Stimulated activated CD8-positive, alpha-beta memory T cell treated with anti-CD3 and anti-CD28 coated beads, Interleukin-15, amount 100 ng/mL, for 48 hours (primary cell): ENCODE results near the gene GRIK3.
"Not testable (repeated sequence)": the region's sequence is repeated elsewhere in the genome, so short reads cannot be mapped to it uniquely, and the experiment has no call there.

Experiments used
- DNase-seq, 2 donors: peaks; one replicate each; pipeline ENCODE4 v3.0.0-alpha.2; 2020; ENCODE audit warnings: low read depth in 2 of 2

GRIK3 gene

DNA sequence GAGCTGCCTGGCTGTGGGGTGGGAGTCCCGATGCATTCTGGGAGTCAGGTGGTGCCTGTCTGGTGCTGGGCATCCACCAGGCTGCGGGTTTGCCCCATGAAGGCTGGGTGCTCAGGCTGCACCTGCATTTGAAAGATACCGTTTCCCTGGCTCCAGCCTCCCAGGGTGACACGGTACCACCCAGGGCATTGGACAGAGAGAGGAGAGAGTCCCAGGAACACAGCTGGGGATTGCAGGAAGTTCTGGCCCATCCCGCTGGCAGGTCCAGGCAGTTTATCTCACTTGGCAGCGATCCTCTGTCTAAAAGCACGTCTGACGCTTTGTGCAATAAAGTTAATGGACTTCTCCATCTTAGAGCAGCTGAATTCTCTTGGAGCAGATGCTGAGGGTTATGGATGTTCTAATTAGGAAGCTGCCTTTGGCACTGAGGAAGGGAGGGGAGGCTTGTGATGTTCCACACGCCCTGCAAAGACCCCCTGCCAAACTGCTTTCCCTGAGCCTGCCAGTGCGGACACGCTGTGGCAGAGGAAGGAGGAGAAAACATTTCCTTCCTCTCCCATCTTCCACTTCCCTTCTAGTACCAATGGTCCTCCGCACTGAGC lies 246.9 kb downstream of the GRIK3 start:
- no peak for DNase-seq

DNA sequence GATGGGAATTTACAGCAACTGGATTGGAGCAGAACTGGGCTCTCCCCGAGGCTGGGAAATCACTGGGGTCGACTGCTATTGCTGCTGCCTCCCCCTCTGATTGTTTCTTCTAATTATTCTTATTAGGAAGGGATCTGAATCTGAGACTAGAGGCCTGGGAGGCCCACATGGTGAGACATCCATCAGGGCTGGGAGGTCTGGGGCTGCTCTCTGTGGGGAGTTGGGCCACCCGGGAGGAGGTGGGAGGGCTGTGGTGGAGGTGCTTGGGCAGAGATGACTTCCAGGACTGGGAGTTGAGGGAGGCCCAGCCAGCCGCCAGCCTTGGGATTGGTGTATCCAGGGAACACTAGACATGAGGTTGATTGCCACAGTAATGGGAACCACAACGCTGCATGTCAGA lies 247.9 kb downstream of the GRIK3 start:
- DNase-seq: no peak

GRCh38 chr1:36784147-36784859 lies 250.0 kb downstream of the GRIK3 start:
- no peak for DNase-seq

DNA sequence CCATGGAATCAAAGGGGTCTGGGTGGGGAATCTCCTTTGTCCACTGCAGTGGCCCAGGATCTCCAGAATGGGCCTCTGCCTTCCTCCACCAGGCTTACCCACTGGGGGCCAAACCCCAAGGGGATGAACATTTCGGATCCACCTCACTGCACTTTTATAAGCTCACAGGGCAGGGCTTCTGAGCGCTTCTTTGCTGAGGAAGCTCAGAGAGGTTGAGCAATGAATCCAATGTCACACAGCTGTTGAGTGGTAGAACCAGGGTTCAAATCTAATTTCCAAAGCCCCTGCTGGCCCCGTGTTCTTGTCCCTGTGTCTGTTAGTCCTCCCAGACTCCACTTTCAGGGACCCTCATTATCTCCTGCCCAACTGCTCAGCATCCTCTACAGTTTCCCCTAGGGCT lies 250.8 kb downstream of the GRIK3 start:
- DNase-seq: no peak

GRCh38 chr1:36782785-36783184 lies 251.5 kb downstream of the GRIK3 start:
- DNase-seq: no peak

DNA sequence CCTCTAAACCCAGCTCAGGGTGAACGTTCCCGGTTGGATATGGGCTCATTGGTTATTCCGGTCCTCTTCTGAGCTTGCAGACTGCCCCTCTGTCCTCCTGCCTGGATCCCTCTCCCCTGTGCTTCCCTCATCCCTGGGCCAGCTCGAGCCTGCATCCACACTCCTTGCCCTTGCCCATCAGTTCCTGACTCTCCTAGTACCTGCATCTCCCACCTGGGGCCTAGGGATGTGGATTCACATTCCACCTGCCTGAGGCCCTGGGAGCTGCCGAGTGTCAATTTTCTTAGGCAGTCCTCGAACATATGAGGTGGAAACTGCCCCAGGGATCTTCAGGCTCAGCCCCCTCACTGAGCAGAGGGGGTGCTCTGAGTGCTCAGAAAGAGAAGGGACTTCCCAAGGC lies 252.2 kb downstream of the GRIK3 start:
- DNase-seq: no peak

DNA sequence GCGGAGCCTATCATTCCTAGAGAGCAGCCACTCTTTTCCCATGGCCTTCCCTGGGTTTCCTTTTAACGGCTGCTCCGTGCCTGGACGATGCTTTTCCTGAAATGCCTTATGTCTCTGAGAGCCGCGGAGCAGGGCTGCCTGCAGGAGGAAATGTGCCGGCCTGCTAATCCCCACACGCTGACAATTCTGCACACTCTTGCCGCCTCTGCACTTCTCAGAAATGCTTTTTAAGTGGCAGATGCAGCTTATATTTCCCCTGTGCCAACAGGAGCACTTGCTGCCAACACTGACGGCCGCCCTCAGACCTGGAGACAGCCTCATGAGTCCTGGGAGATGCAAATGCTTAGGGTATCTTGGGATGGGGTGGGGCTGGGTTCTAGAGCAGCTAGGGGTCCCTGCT lies 253.2 kb downstream of the GRIK3 start:
- DNase-seq: no peak

DNA sequence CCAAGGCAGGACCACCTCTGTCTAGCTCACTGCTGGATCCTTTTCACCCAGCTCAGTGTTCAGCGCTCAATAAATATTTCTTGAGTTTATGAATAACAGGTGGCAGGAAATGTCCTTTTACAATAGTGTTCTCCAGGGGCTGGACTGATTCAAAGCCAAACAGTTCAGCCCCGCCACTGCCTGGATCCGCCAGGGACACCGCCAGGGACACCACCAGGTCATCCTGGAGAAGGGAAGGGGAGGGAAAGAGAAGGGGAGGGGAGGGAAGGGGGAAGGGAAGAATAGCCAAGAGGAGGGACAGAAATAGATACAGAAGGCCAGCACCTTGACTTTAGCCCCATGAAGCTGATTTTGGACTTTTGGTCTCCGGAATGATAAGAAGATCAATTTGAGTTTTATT lies 255.6 kb downstream of the GRIK3 start:
- no peak for DNase-seq

GRCh38 chr1:36776948-36777831 lies 257.1 kb downstream of the GRIK3 start:
- no peak for DNase-seq

DNA sequence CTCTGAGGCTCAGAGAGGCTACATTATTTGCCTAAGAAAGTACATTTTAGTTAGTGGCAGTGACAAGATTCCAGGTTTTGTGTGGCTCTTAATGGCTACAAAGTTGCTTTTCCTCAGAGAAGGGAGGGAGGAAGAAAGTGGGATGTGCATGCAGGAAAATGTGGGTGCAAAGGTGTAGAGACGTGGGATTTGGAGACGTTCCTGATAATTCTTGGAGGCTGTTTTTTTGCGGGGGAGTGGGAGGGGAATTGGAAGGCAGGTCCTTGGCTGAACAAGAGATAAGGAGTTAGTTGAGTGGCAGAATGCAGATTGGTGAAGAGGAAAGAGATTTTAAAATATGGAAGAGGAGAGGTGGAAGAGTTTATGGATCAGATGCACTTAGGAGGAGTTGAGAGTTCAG lies 258.1 kb downstream of the GRIK3 start:
- DNase-seq: no peak

DNA sequence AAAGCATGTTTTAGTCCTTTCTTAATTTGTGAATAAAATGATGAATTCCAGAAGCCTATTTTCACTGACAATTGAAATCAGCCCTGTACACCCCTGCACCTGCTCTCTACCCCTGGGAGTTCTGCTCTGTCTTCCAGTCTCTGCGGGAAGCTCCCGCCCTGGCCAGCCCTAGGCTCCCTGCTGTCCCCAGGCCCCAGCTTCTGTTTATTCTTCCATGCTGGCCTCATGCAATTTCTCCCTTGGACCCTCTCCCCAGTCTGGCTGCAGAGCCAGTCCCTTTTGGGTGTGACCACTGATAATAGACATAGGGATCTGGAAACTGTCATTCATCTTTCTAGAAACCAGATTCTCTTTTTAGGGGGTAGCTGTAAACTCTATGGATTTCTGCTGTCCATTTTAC lies 258.6 kb downstream of the GRIK3 start:
- no peak for DNase-seq

- no peak for DNase-seq
Measured at GRCh38 chr1:36773827-36774541, 260.3 kb downstream of the GRIK3 start.

DNA sequence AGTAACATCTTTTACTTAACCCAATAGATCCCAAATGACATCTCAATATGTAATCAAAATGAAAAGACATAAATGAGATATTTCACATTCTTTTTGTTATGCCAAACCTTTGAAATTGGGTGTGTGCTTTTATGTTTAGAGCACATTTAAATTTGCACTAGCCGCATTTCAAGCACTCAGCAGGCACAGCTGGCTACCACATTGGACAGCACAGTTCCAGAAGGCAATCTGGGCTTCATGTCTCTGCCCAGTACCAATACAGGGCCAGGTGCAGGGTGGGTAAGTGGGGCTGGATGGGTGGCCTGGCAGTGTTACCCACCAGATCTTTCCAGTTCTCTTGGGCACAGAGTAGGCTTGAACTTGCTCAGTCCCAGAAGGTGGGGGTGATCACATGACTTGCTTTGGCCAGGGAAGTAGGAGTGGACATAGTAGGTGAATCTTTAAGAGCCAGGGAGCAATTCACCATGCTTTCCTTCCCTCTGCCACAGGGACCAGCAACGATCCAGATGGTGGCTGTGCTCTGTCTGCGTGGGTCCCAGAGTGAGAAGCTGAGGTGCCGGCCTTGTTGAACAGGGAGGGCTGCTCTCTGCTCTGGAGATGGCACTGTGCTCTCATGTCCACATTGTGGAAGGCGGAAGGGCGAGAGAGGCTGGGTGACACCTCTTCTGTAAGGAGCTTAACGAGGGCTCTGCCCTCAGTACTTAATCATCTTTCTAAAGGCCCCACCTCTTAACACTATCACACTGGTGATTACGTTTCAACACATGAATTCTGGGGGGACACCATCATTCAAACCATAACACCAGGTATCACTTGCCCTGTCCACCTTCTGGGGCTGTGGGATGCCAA lies 261.4 kb downstream of the GRIK3 start:
- no peak for DNase-seq

GRCh38 chr1:36771660-36772284 lies 262.5 kb downstream of the GRIK3 start:
- DNase-seq: no peak

DNA sequence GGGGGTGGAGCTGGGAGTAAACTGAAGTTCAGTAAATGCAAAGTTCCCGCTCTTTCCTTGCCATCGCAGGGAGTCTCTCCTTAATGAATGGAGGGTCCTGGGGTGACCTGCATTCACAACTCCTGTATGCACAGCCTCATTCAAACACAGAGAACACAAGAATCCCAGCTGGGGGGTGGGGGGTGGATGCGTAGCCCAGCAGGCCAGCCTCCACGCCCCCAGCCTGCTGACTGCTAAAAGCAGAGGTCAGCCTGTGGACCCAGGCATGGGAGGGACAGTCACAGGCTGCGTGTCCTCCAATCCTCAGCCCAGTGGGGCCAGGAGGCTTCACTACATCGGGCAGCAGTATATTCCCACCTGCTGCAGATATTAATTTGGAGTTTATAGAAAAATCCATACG lies 263.1 kb downstream of the GRIK3 start:
- DNase-seq: no peak

GRCh38 chr1:36769886-36770830 lies 264.2 kb downstream of the GRIK3 start:
- DNase-seq: no peak

DNA sequence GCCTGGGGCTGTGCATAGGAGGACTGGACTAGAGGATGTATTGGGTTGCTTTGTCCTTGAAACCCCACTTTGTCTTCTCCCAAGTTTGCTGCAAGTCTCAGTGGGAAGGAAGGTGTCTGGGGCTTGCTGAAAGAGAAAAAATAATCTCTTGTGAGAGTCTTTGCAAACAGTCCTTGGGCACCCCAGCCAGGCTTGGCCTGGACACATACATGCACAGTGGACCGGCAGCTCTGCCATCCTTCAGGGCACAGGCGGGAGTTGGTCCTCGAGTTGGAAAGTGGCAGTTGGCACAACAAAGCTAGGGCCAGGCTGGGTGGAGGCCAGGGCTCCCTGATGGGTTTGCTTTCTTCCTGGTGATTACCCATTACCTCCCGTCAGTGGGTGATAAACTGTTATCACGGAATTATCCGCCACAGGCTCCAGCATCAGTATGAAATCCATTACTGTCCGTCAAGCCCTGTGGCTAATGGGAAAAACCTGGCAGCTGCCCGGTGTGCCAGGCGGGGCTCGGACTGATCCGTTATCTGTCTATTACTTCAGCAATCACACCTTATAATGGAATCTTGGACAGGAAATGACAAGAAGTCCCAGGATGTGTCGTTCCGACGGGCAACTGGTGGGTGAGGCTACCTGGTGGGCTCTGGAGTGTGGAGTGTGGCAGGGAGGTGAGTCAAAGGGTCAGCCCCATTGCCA lies 265.7 kb downstream of the GRIK3 start:
- DNase-seq: no peak

GRCh38 chr1:36767429-36767828 lies 266.9 kb downstream of the GRIK3 start:
- not testable (repeated sequence) for DNase-seq

GRCh38 chr1:36766481-36766880 lies 267.8 kb downstream of the GRIK3 start:
- no peak for DNase-seq
